Neuron (in vitro differentiated cells): ENCODE results near the gene VAV3.

Source experiments
- H2AFZ ChIP-seq: one replicate; pipeline ENCODE4 v1.6.1; 2013; ENCODE audit warnings: low read depth, mild to moderate bottlenecking, inconsistent platforms, low read length, moderate library complexity
- H3K27me3 ChIP-seq: one replicate; pipeline ENCODE4 v1.6.1; 2013; ENCODE audit warnings: low read length; ENCODE audit not compliant: insufficient read depth
- H3K36me3 ChIP-seq: one replicate; pipeline ENCODE4 v1.6.1; 2013; ENCODE audit warnings: low read length; ENCODE audit not compliant: insufficient read depth
- H3K4me1 ChIP-seq: one replicate; pipeline ENCODE4 v1.6.1; 2013; ENCODE audit warnings: low read length; ENCODE audit not compliant: insufficient read depth
- H3K4me3 ChIP-seq: 2 replicates; pipeline ENCODE4 v1.5.1; 2013; ENCODE audit warnings: mild to moderate bottlenecking, low read length, moderate library complexity
- H3K9me3 ChIP-seq: one replicate; pipeline ENCODE4 v1.6.1; 2013; ENCODE audit warnings: low read length

Gene VAV3

GRCh38 chr1:107575226-107575625, 389.8 kb downstream of the VAV3 start:
- H3K9me3 ChIP-seq, result no peaks in the 10 kb centered on the region
- H3K4me1 ChIP-seq, result no peaks in the 10 kb centered on the region
- H3K4me3 ChIP-seq, result no peak overlapping the region
- H3K27me3 ChIP-seq, result no peaks in the 10 kb centered on the region
- H3K36me3 ChIP-seq, result no peaks in the 10 kb centered on the region
- no peak overlapping the region for H2AFZ ChIP-seq

DNA sequence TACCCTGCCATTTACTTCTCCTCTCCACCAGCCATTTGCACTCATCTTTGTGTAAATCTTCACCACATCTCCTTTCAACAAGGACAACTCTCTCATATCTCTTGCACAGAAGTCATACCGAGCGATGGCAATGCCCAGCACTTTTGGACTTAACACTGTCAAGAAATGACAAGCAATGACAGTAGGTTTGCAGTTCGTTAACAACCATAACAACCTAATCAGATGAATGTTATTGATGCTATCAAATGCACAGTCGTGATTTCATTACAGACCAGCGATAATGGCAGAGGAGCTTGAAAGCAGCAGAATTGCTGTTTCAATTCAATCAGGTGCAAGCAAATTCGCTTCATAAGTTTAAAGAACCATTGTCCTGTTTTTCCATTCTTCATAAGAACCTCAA, 390.9 kb downstream of the VAV3 start:
- H3K4me1 ChIP-seq, result no peaks in the 10 kb centered on the region
- no peak overlapping the region for H2AFZ ChIP-seq
- H3K27me3 ChIP-seq, result no peaks in the 10 kb centered on the region
- no peaks in the 10 kb centered on the region for H3K9me3 ChIP-seq
- H3K36me3 ChIP-seq, result no peaks in the 10 kb centered on the region
- H3K4me3 ChIP-seq, result no peak overlapping the region

GRCh38 chr1:107572674-107573211, 392.2 kb downstream of the VAV3 start:
- H3K27me3 ChIP-seq, result no peaks in the 10 kb centered on the region
- no peaks in the 10 kb centered on the region for H3K4me1 ChIP-seq
- no peaks in the 10 kb centered on the region for H3K36me3 ChIP-seq
- no peaks in the 10 kb centered on the region for H3K9me3 ChIP-seq
- no peak overlapping the region for H3K4me3 ChIP-seq
- no peak overlapping the region for H2AFZ ChIP-seq

GRCh38 chr1:107570768-107571167, 394.2 kb downstream of the VAV3 start:
- Histone ChIP-seq H3K36me3 (no peaks in the 10 kb centered on the region), H3K9me3 (no peaks in the 10 kb centered on the region), H3K4me3 (no peak overlapping the region), H3K27me3 (no peaks in the 10 kb centered on the region), H3K4me1 (no peaks in the 10 kb centered on the region), H2AFZ (no peak overlapping the region)

DNA sequence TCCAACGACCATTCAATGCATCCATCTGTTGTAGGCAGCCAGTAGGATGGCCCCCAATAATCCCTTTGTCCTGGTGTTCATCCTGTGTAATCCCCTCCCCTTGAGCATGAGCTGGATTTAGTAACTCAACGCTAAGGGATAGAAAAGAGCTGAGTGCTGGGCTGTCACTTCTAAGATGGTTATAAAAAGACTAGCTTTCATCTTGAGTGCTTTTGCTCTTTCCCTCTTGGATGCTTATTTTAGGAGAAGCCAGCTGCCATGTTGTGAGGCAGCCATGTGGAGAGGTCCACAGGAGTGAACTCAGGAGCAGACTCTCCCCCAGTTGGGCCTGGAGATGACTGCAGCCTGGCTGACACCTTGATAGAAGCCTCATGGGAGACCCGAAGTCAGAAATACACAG, 401.5 kb downstream of the VAV3 start:
- H3K9me3 ChIP-seq, result no peaks in the 10 kb centered on the region
- no peak overlapping the region for H3K4me3 ChIP-seq
- no peak overlapping the region for H2AFZ ChIP-seq
- no peaks in the 10 kb centered on the region for H3K4me1 ChIP-seq
- H3K36me3 ChIP-seq, result no peaks in the 10 kb centered on the region
- no peaks in the 10 kb centered on the region for H3K27me3 ChIP-seq

GRCh38 chr1:107559881-107560280, 405.1 kb downstream of the VAV3 start:
- Histone ChIP-seq H3K36me3 (no peaks in the 10 kb centered on the region), H2AFZ (no peak overlapping the region), H3K4me3 (no peak overlapping the region), H3K9me3 (no peaks in the 10 kb centered on the region), H3K4me1 (no peaks in the 10 kb centered on the region), H3K27me3 (no peaks in the 10 kb centered on the region)

- Histone ChIP-seq H3K9me3 (no peaks in the 10 kb centered on the region), H3K27me3 (no peaks in the 10 kb centered on the region), H3K4me3 (no peak overlapping the region), H2AFZ (no peak overlapping the region), H3K4me1 (no peaks in the 10 kb centered on the region), H3K36me3 (no peaks in the 10 kb centered on the region)
These were observed 407.9 kb downstream of the VAV3 start for GRCh38 chr1:107557095-107557494.

GRCh38 chr1:107555578-107555977, 409.4 kb downstream of the VAV3 start:
- Histone ChIP-seq H3K4me3 (no peak overlapping the region), H2AFZ (no peak overlapping the region), H3K4me1 (no peaks in the 10 kb centered on the region), H3K9me3 (no peaks in the 10 kb centered on the region), H3K36me3 (no peaks in the 10 kb centered on the region), H3K27me3 (no peaks in the 10 kb centered on the region)

DNA sequence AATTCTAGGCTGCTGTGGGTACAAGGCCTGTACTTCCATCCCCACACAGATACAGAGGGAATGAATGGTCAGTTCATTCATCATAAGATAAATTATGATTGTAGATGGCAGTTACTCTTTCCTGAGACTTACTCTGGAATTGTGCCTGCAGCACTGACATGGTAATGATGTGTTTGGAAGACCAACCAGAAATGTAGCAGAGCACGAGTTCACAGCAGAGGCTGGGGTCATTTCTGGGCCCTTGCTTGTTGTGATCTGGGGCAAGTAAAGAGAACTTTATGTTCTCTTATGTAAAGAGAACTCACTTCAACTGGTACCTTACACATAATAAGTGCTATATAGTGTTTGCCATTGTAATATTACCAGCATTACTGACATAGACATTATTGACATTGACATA, 412.2 kb downstream of the VAV3 start:
- Histone ChIP-seq H3K4me1 (no peaks in the 10 kb centered on the region), H3K9me3 (no peaks in the 10 kb centered on the region), H3K4me3 (no peak overlapping the region), H2AFZ (no peak overlapping the region), H3K27me3 (no peaks in the 10 kb centered on the region), H3K36me3 (no peaks in the 10 kb centered on the region)

DNA sequence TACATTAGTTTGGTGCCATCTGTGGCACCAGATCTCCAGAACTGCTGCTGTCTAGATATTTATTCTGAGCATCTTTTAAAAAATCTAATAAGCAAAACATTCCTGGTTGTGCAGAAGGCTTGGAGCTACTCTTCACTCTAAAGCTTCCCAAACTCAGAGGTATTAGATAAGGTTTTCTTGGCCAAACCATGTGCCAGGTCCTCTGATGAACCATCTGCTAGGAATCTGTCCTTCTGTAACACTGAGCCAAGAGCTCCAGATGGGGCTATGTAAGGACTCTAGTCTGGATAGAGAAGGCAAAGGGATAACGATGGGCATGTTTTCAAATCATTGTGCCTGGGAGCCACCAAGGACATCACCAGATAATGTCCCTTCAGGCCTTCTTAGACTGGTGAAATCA, 413.5 kb downstream of the VAV3 start:
- H3K27me3 ChIP-seq, result no peaks in the 10 kb centered on the region
- H3K36me3 ChIP-seq, result no peaks in the 10 kb centered on the region
- H3K4me3 ChIP-seq, result no peak overlapping the region
- no peaks in the 10 kb centered on the region for H3K9me3 ChIP-seq
- no peaks in the 10 kb centered on the region for H3K4me1 ChIP-seq
- no peak overlapping the region for H2AFZ ChIP-seq

- no peaks in the 10 kb centered on the region for H3K27me3 ChIP-seq
- H3K9me3 ChIP-seq, result no peaks in the 10 kb centered on the region
- no peaks in the 10 kb centered on the region for H3K4me1 ChIP-seq
- no peaks in the 10 kb centered on the region for H3K36me3 ChIP-seq
- H3K4me3 ChIP-seq, result no peak overlapping the region
- no peak overlapping the region for H2AFZ ChIP-seq
These were observed 414.6 kb downstream of the VAV3 start for GRCh38 chr1:107550358-107550757.

DNA sequence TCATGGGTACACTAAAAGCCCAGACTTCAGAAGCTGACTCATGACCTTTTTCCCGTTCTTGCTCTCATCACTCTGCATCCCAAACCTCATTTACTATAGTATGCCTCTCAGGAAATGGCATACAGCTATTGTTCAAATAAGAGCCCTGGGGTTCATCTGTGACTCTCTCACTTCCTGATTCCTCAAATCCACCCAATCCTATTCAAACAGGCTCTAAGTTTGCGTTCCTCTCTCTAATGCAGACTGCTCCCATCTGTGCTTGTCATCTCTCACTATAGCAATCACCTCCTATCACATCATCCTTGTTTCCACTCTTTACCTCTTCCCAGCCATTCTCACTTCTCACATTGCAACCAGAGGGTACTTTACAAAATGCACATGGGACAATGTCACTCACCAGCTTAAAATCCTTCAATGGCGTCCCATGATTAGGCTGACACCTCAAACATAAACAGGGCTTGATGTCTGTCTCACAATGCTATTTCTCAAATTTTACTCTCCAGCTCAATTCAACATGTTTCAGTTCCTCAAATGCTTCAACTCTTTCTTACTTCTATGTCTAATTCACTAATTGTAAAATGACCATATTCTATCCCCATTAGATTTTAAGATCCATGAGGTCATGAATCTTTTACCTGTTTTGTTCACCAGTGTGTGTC, 415.7 kb downstream of the VAV3 start:
- H3K36me3 ChIP-seq, result no peaks in the 10 kb centered on the region
- no peaks in the 10 kb centered on the region for H3K4me1 ChIP-seq
- no peak overlapping the region for H3K4me3 ChIP-seq
- H2AFZ ChIP-seq, result no peak overlapping the region
- no peaks in the 10 kb centered on the region for H3K27me3 ChIP-seq
- H3K9me3 ChIP-seq, result no peaks in the 10 kb centered on the region

DNA sequence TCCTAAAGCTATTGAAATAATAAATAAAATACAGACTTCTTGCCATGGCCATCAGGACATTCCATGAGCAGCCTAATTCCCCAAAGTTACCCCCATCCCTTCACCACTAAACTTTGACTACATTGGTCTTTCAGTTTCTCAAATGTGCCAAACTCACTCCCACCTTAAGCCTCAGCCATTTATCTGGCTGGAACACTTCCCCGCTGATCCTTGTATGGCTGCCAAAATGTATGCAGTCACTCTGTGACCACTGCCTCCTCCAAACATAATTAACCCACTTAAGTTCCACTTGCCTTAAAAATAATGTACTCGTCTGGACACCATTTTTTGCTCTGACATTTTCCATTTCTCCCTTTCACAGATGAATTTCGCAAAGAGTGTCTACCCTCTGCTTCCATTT, 416.7 kb downstream of the VAV3 start:
- H3K4me1 ChIP-seq, result no peaks in the 10 kb centered on the region
- H3K36me3 ChIP-seq, result no peaks in the 10 kb centered on the region
- no peaks in the 10 kb centered on the region for H3K9me3 ChIP-seq
- no peaks in the 10 kb centered on the region for H3K27me3 ChIP-seq
- no peak overlapping the region for H3K4me3 ChIP-seq
- H2AFZ ChIP-seq, result no peak overlapping the region
